ENCODE measurements around the gene DESI2. TPM values are rescaled to one million over a fixed set of nuclear protein-coding genes. Genes with fewer than 3 reads are reported as not detected.

DESI2 gene
- 45.2 and 45.6 TPM in 2 replicates for total RNA-seq

DNA sequence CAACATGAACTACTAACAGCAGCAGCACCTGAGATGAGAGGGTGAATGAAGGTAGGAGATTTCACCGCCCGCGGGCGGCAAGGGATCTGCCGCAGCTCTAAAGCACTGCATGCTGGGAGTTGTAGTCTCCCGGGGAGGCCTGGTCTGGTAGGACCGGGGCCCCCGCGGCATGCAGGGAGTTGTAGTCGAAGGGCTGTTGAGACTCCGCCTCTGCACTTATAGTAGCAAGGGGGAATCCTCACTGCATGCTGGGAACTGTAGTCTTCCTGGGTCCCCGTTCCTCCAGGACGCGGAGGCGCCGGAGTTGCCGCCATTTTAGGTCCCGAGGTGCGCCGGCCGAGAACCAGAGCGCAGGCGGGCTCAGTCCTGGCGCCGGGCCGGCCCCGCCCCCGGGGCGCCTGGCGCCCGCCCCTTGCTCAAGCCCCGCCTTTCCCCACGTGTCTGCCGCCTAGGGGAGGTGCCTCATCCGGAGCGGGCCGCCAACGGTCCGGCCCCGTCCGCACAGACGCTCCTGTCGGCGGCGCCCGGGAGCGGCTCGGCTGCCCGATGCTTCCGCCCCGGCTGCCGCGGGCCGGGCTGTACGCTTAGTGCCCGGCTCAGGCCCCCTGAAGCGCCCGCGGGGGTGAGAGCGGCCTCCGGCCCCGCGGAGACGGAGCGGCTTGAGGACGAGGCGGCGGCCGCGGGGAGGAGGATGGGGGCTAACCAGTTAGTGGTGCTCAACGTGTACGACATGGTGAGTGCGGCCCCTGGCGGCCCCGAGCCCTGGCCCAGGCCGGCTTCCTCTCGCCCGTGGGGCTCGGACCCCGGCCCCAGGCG lies at the start of gene DESI2:
TSS of gene DESI2 (plus strand) at position 504 of the 816 bp plus-strand sequence. CDS start at position 692, 188 bp downstream.

Other genes starting within 250 kb of the DESI2 start
- gene ADSS2, start 201.2 kb upstream of the DESI2 start, total RNA-seq, result 21.9 and 25.9 TPM in 2 replicates
- gene CATSPERE, start 191.9 kb upstream of the DESI2 start, total RNA-seq, result 0.12 and 0.26 TPM in 2 replicates
- 15.3 and 21.2 TPM in 2 replicates for gene COX20, start 182.5 kb downstream of the DESI2 start, total RNA-seq
- 149 and 171 TPM in 2 replicates for gene HNRNPU, start 211.4 kb downstream of the DESI2 start, total RNA-seq

Measured in pericardium fibroblast (primary cell).